ENCODE results near the gene SPTA1. TPM values are rescaled to one million over a fixed set of nuclear protein-coding genes. Genes with fewer than 3 reads are reported as not detected.

SPTA1 gene
- polyA plus RNA-seq, 1 donor: 5.9 TPM

- DNase-seq: no peak
Measured at GRCh38 chr1:158681606-158682005, 4.9 kb downstream of the SPTA1 start.

DNA sequence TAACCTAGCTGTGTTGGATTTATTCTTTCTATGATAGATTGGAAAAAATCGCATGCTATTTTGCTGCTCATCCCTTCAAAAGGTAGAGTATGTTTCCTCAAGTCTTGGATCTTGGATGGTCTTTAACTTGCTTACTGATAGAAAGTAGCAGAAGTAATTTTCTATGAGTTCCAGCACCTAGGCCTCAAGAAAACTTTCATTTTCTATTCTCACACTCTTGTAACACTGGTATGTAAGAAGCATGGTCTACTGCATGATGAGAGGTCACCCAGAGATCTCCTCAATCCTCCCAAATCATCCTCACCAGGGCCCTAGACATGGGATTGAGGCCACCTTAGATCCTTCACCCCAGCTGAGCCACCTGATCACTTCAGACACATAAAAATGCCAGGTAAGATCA is 7.2 kb downstream of the SPTA1 start:
- DNase-seq: no peak

DNA sequence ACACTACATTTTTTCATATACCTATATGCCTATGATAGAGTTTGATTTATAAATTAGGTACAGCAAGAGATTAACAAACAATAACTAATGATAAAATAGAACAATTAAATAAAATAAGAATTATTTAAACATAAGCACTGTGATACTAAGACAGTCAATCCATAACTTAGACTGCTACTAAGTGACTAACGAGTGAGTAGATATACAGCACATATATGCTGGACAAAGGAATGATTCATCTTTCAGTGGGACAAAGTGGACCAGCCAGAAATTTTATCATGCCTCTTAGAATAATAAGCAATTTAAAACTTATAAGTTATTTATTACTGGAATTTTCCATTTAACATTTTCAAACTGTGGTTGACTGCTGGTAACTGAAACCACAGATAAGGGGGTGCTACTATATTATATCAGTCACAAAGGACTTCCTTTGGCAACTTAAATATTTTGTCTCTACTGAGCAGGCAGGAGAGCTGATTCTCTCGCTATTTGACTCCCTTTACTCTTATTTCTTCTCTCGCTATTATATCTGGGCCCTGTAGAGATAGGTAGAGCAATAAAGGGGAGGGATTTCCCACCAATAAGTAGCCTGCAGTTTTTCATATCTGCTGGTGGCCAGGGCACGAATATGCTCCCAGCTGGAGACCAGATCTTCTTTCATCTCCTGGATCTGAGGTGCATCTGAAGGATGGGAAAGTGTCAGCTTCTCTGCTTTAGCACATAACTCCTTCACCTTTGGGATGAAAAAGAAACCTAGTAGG is 10.8 kb downstream of the SPTA1 start:
- DNase-seq: no peak

DNA sequence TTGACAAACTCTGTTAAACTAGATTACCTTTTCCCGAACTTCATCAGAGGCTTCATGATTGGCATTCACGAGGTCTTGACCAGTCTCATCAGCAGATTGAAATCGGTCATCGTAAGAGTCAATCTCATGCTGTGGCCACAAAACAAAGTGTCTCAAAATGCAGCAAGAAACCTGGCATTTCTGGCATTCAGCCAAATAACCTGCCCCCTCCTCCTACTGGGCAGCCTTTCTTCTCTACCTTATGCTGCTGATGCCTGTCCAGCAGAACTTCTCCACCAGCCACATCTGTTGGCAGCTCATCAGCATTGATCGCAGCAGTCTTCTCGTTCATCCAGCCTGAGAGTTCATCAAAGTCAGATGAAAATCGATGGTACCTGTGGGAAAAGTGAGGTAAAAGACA is 12.2 kb downstream of the SPTA1 start:
- DNase-seq: no peak

GRCh38 chr1:158666037-158666436 is 20.5 kb downstream of the SPTA1 start:
- DNase-seq: no peak

DNA sequence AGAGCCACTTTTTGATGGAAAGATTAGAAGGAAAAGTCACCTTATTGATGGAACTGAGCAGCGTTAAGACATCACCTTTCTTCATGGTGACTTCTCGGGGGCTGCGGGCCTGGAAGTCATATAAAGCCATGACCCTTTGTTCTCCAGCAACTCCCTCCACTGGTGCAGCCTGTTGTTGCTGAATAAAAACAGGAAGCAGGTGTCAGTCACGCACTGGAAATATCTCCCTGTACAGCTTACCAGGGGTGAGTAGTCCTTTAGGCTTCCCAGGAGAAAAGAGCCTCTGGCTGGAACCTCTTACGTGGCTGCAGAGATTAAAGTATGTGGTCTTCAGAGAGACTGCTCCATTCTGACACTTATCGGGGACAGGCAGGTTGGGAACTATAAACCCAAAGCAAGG is 31.9 kb downstream of the SPTA1 start:
- peak; percentile 7 for DNase-seq

DNA sequence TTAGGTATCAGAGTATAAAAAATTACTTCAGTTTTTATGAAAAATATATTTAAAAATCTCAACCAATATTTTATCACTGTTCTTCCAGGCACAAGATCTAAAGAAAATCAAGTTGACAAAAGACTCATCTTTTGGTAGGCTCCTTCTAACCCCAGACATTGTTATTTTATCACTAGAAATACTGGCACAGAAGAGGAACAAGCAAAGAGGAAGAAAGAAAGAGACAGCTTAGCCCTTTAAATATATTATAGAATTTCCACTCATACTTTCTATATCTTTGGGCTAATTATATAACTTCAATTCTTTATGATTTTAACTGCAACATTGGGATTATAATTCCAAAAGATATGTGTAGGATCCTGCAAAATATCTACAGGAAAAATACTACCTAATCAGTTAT is 32.4 kb downstream of the SPTA1 start:
- DNase-seq: no peak

DNA sequence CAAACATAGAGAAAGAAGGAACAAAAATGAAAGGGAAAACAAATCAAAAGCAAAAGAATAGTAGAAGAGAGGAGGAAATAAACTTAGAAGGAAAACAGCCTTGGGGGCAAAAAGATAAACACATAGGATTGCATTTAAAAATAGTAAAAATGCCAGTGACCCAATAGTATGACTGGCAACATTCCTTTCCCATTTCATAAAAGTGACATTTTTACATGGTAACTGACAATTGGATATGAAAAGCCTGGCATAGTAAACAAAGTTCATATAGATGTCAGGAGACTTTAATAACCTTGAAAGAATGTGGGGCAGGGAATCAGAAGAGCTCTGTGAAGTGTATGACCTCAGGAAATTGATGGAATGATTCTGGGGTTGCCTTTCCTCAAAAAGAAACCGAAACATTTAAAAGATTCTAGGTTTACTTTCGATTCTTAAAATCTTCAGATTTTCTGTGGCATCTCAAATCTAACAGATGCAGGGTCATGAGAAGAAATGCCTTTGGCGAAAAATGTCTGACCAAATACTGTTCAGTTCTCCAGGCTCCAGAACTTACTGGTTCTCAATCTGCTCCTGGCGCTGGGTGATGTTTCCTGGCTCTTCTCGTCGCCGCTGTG is 33.7 kb downstream of the SPTA1 start:
- DNase-seq: no peak

DNA sequence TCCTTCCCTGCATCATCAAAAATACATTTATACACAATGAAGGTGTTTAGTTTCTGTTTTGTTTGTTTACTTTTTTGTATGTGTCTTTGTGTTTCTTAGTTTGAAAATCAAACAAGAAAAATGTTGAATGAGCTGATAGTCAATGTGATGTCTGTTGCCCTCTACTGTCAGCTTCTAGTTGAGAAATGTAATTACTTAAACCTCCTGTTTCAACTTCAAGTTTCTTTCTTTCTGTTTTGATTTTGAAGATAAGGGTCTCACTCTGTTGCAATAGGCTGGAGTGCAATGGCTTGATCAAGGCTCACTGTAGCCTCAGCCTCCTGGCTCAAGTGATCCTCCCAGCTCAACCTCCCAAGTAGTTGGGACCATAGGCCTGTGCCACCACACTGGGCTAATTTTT is 37.5 kb downstream of the SPTA1 start:
- DNase-seq: no peak

GRCh38 chr1:158646465-158646864 is 40.0 kb downstream of the SPTA1 start:
- no peak for DNase-seq

DNA sequence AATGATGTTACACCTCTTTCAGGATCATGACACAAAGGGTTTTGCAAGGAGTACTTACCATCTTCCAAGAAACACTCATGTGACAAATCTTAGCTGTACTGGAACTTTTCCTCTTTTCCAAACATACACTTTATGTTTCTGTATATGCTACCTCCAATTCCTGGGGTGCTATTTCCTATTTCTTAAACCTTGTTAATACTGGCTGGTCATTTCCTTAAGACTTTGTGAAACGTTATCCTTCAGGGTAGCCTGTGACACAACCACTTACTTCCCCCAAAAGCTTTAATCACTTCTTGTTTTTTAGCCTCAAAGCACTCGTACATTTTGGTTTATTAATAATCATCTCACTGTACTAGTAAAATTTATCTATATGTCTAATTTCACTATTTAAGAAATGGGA is 42.1 kb downstream of the SPTA1 start:
- DNase-seq: no peak

DNA sequence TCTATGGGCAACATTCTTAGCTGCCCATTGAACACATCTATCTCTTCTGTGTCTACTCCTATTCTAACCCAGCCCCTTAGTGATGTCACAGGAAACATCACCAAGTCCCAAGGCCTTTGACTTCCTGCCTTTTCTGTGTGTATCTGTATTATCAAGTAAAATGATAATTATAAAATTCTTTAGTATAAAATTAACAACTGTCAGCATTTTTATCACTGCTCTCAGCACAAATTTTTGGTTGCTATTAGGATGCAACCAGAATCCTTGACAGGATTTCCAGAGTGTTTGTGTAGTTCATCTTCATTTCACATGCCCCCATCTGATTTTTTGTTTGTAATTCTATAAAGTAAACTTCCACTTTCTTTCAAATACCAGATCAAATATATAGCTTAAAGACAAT is 47.6 kb downstream of the SPTA1 start:
- DNase-seq: no peak

- no peak for DNase-seq
Measured at GRCh38 chr1:158638146-158638545, 48.4 kb downstream of the SPTA1 start.

DNA sequence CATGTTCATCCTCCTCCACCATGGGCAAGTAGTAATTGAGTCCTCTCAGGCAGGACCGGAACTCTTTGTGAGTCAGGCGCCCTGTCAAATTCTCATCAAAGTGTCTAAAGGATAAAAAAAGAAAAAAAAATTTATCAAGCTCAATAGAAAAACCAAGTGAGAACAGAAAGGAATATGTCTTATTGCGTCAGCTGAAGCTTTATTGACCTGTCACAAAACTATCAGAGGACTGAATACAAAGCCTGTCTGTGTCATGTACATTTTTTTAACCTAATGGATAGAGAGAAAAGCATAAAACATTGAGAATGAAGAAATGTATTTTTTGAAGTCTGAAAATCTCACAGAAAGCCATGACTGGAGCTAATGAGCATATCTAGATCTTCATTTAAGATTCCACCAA is 72.8 kb downstream of the SPTA1 start:
- DNase-seq: no peak

DNA sequence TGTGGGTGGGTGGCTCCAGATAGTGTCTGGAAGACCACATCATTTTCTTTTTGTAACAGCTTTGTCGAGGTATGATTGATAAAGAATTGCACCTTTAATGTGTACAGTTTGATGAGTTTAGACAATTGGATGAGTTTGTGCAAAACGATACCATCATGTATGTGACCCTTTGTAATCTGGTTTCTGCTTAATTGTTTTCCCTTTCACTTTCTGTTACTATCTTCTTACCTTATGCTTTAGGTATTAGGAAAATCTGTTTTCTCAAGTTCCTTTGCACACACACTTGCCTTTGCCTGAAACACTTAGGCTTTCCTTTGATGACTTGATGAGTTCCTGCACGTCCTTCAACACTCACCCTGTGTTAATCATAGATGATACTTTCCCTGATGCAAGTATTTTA is 74.6 kb downstream of the SPTA1 start:
- DNase-seq: no peak

DNA sequence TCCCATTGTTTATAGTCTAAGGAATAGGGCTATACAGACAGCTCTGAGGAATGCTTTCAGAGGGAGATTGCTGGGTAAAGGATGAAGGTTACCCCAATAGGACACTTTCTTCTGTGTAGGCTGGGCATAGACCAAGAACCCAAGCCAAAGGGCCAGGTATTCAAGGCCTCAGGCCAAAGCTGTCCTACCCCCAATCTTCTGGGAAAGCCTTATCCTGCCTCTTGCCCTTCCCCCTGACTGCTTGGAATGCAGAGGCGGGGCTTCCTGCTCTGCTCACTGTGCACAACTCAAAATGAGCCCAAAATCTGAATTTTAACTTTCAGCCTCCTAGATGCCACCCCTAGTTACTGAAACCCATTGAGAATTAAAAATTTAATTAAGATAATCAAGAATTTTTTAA is 79.2 kb downstream of the SPTA1 start:
- no peak for DNase-seq

DNA sequence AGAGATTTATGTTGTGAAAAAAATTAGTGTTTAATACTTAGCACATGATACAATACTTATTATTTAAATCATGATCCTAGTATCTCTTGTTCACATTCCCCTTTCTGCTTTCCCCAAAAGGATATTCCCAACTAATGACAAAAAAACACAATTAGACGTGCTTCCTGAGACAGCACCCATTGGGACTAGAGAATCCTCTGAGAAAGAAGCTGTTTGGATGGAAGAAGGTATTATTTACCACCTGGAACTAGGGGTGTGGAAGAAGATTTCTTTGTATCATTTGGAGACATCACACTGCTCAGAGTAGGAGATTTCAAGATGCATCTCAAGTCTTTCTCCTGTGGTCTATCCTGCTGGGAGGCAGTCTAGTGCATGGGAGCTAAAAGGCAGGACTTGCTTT is 81.5 kb downstream of the SPTA1 start, which contains the start of gene OR10Z1:
Gene OR10Z1 (plus strand): TSS at position 301 of the 400 bp plus-strand sequence. CDS start 1,171 bp downstream, outside the sequence.
- no peak for DNase-seq

GRCh38 chr1:158600735-158601134 is 85.8 kb downstream of the SPTA1 start:
- no peak for DNase-seq

- no peak for DNase-seq
Measured at GRCh38 chr1:158586942-158587341, 99.6 kb downstream of the SPTA1 start.

GRCh38 chr1:158583962-158584361 is 102.6 kb downstream of the SPTA1 start:
- DNase-seq: no peak

DNA sequence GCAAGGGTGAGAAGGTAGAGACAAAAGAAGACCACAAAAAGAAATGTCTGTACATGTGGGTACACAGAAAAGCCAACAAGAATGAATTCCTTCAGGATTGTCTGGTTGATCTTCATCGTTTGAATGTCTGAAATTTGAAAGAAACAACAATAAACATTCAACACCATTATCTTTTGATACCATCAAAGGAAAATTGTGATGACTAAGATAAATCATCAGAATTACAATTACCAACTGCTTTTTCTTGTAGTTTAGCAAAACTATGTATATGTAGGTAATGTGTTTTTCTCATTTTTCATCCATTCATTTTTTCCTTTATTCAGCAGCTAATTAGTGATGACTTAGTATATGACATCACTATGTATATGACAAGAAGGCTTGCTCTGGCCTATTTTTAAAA is 106.8 kb downstream of the SPTA1 start, which contains the start of gene OR10X1:
Gene OR10X1 (minus strand): TSS at position 167 of the 400 bp plus-strand sequence. CDS start 0 bp downstream, at position 167.
- no peak for DNase-seq

- no peak for DNase-seq
Measured at GRCh38 chr1:158577561-158577960, 109.0 kb downstream of the SPTA1 start.

- no peak for DNase-seq
Measured at GRCh38 chr1:158572226-158572625, 114.3 kb downstream of the SPTA1 start.

- no peak for DNase-seq
Measured at GRCh38 chr1:158570480-158570879, 116.0 kb downstream of the SPTA1 start, which contains the start of gene OR6P1. OR6P1 (minus strand) TSS chr1:158570580; CDS start chr1:158563604, 6,976 bp downstream.
